Panc1 (cell line): Measurements from ENCODE around the gene GRN. TPM values are rescaled to one million over a fixed set of nuclear protein-coding genes. Genes with fewer than 3 reads are reported as not detected.

Source experiments
- ATAC-seq: fragments of 200-7000 bp; cut with Tn5 transposase; 2 replicates; pipeline ENCODE4 v1.9.1; 2020; ENCODE audit warnings: mild to moderate bottlenecking, moderate library complexity
- BruUV-seq: library from RNA; stranded (reverse); fragments of 400-500 nt; replicated peaks from 2 replicates; lab custom pipeline; 2021; lab: Mats Ljungman, UMichigan
- CTCF ChIA-PET: fragments of 300-600 bp; sonication (Branson Sonifier 250); formaldehyde crosslinking; loops from one replicate; lab custom pipeline; 2022; ENCODE audit warnings: antibody characterized with exemption; lab: Charles Lee
- POLR2A ChIA-PET: fragments of 300-600 bp; sonication (Branson Sonifier 250); formaldehyde crosslinking; loops from one replicate; lab custom pipeline; 2022; ENCODE audit warnings: antibody characterized with exemption; lab: Charles Lee
- DNase-seq: peaks from one replicate; pipeline ENCODE4 v3.0.0-alpha.2; 2010; ENCODE audit warnings: low read depth, low spot score
- H3K27ac ChIP-seq: 2 replicates; pipeline ENCODE4 v1.5.1; 2011; ENCODE audit warnings: mild to moderate bottlenecking, low read length, inconsistent platforms
- H3K27me3 ChIP-seq: fragments of 200-500 bp; sonication (Bioruptor generic); 2 replicates; pipeline ENCODE4 v1.6.0; 2014; ENCODE audit warnings: low read length, inconsistent platforms; ENCODE audit not compliant: control insufficient read depth, insufficient read depth
- H3K36me3 ChIP-seq: fragments of 200-500 bp; sonication (Bioruptor generic); 2 replicates; pipeline ENCODE4 v1.5.1; 2014; ENCODE audit warnings: inconsistent platforms, mild to moderate bottlenecking, low read length, moderate library complexity; ENCODE audit not compliant: control insufficient read depth, insufficient read depth
- H3K4me1 ChIP-seq: 2 replicates; pipeline ENCODE4 v1.5.1; 2011; ENCODE audit warnings: inconsistent platforms, mild to moderate bottlenecking, low read length, moderate library complexity; ENCODE audit not compliant: control insufficient read depth, insufficient read depth
- H3K4me3 ChIP-seq, 2 experiments: 2 replicates each; pipeline ENCODE4 v1.5.1; 2011 to 2012; ENCODE audit warnings: low read depth in 2 of 2, low read length in 2 of 2, mild to moderate bottlenecking in 2 of 2, inconsistent platforms in 1 of 2, moderate library complexity in 1 of 2
- H3K9me3 ChIP-seq: fragments of 200-500 bp; sonication (Bioruptor generic); 2 replicates; pipeline ENCODE4 v1.5.1; 2014; ENCODE audit warnings: low read depth, mild to moderate bottlenecking, inconsistent platforms, low read length, moderate library complexity; ENCODE audit not compliant: control insufficient read depth, insufficient read depth
- CTCF ChIP-seq: fragments of 450-650 bp; IDR thresholded peaks from 2 replicates; pipeline ENCODE4 v1.5.1; 2017; ENCODE audit warnings: mild to moderate bottlenecking
- POLR2AphosphoS5 ChIP-seq: IDR thresholded peaks from 2 replicates; pipeline ENCODE4 v1.6.1; 2012; ENCODE audit warnings: mild to moderate bottlenecking, low read depth, low read length, moderate library complexity
- REST ChIP-seq, 2 experiments: IDR thresholded peaks; 2 replicates each; pipeline ENCODE4 v1.6.1; 2011 to 2012; ENCODE audit warnings: low read depth in 2 of 2, control low read depth in 1 of 2, low read length in 1 of 2, mild to moderate bottlenecking in 1 of 2, moderate library complexity in 1 of 2; ENCODE audit not compliant: insufficient read depth in 1 of 2
- SIN3A ChIP-seq: IDR thresholded peaks from 2 replicates; pipeline ENCODE4 v1.6.1; 2012; ENCODE audit warnings: low read depth, mild to moderate bottlenecking, low read length, moderate library complexity, borderline replicate concordance; ENCODE audit not compliant: insufficient read depth
- TCF7L2 ChIP-seq: IDR thresholded peaks from 2 replicates; pipeline ENCODE4 v1.6.1; 2011; ENCODE audit warnings: mild to moderate bottlenecking, low read depth, low read length, inconsistent platforms
- in situ Hi-C: cut with HindIII; loops from 2 replicates; pipeline ENCODE4 v1.10.0; 2016; ENCODE audit warnings: low sequenced_read_pairs, low pct_unique_long_range_greater_than_20kb
- intact Hi-C: fragments of 100-400 bp; cut with micrococcal nuclease; formaldehyde crosslinking; loops from one replicate; pipeline ENCODE4 v1.10.0; 2022; ENCODE audit not compliant: unreplicated experiment
- total RNA-seq: library from RNA; stranded (reverse); gene quantifications from one replicate; pipeline ENCODE4 v1.2.1, GENCODE V29; 2021; ENCODE audit not compliant: unreplicated experiment

GRN gene
- total RNA-seq, 1 experiment from 2014 or later = 304 TPM

GRCh38 chr17:44360144-44360533, 15.0 kb downstream of the GRN start:
- intact Hi-C loops (no loop called here), in situ Hi-C loops (no loop called here)
- POLR2A ChIA-PET = no interaction called here
- CTCF ChIA-PET = interaction anchor here (0.9 kb wide), 1 partner anchor 124 kb away, joined by 3 read pairs; no protein-coding TSS in a partner anchor
- H3K4me1 ChIP-seq = peaks cover 6% of the 10 kb centered on the region; the same call in 1 of the 2 replicates
- no peak overlapping the region for H3K27ac ChIP-seq
- no peaks in the 10 kb centered on the region for H3K9me3 ChIP-seq
- H3K27me3 ChIP-seq = no peaks in the 10 kb centered on the region
- BruUV-seq = no TSS peak
- no peak for DNase-seq
- H3K36me3 ChIP-seq = no peaks in the 10 kb centered on the region
- no peak for ATAC-seq
- no peak for TF ChIP-seq SIN3A
- no peak for TF ChIP-seq TCF7L2
- TF ChIP-seq CTCF = no peak
- TF ChIP-seq POLR2AphosphoS5 = no peak
- no peak for TF ChIP-seq REST (IDR thresholded peaks at IDR 0.05; ENCODE audit: insufficient read depth in 1 of 2, low read depth in 2 of 2, low read length in 1 of 2)
- H3K4me3 ChIP-seq = no peak overlapping the region

- Histone ChIP-seq H3K36me3 (no peaks in the 10 kb centered on the region), H3K27ac (no peak overlapping the region), H3K9me3 (no peaks in the 10 kb centered on the region), H3K4me3 (no peak overlapping the region), H3K27me3 (no peaks in the 10 kb centered on the region), H3K4me1 (peaks cover 6% of the 10 kb centered on the region; the same call in 1 of the 2 replicates)
- CTCF ChIA-PET = no interaction called here
- TF ChIP-seq TCF7L2 = no peak
- TF ChIP-seq CTCF = no peak
- no peak for TF ChIP-seq POLR2AphosphoS5
- TF ChIP-seq REST (IDR thresholded peaks at IDR 0.05; ENCODE audit: insufficient read depth in 1 of 2, low read depth in 2 of 2, low read length in 1 of 2) = no peak
- TF ChIP-seq SIN3A = no peak
- in situ Hi-C loops (no loop called here), intact Hi-C loops (no loop called here)
- no TSS peak for BruUV-seq
- ATAC-seq = no peak
- DNase-seq = no peak
- POLR2A ChIA-PET = no interaction called here
These were observed 15.7 kb downstream of the GRN start for GRCh38 chr17:44360826-44361225.
